IMR-90 (cell line): Measurements from ENCODE around the gene KCNMB2.

Experiments used
- BHLHE40 ChIP-seq: fragments of 150-350 bp; IDR thresholded peaks from 2 replicates; pipeline ENCODE4 v1.6.1; 2016; ENCODE audit warnings: mild to moderate bottlenecking, low read depth, low read length
- CTCF ChIP-seq: conservative IDR thresholded peaks from 2 replicates; pipeline ENCODE4 v1.5.1; 2012; ENCODE audit warnings: mild to moderate bottlenecking, low read depth, low read length, improper control_type of control experiment
- ELK1 ChIP-seq: fragments of 150-350 bp; IDR thresholded peaks from 2 replicates; pipeline ENCODE4 v1.6.1; 2016; ENCODE audit warnings: low read depth, mild to moderate bottlenecking, low read length, moderate library complexity, borderline replicate concordance
- POLR2A ChIP-seq: IDR thresholded peaks from 2 replicates; pipeline ENCODE4 v1.6.1; 2012; ENCODE audit warnings: mild to moderate bottlenecking, low read depth, low read length
- RAD21 ChIP-seq: IDR thresholded peaks from 2 replicates; pipeline ENCODE4 v1.6.1; 2012; ENCODE audit warnings: low read length, improper control_type of control experiment

GRCh38 chr3:178773358-178773757 lies 237.1 kb downstream of the KCNMB2 start:
- TF ChIP-seq RAD21 (no peak), BHLHE40 (no peak), ELK1 (no peak), CTCF (no peak), POLR2A (no peak)
